Uterus (tissue), 4 donors: ENCODE results near the gene C17orf107. TPM values are rescaled to one million over a fixed set of nuclear protein-coding genes. Genes with fewer than 3 reads are reported as not detected.
"Not testable (repeated sequence)": the region's sequence is repeated elsewhere in the genome, so short reads cannot be mapped to it uniquely, and the experiment has no call there.

Source experiments
- DNase-seq, 2 donors: peaks; one replicate each; pipeline ENCODE4 v3.0.0-alpha.2; 2019 to 2020
- H3K27ac ChIP-seq, 2 donors: fragments of 200-600 bp; sonication (generic); 1 replicate in 1 of 2; 2 replicates in 1 of 2; pipeline ENCODE4 v1.5.1; 2016 to 2018
- H3K27me3 ChIP-seq, 2 donors: fragments of 200-600 bp; sonication (generic); one replicate each; pipeline ENCODE4 v1.5.1; 2018 to 2019; ENCODE audit warnings: control low read depth in 1 of 2
- H3K36me3 ChIP-seq, 2 donors: fragments of 200-600 bp; sonication (generic); one replicate each; pipeline ENCODE4 v1.5.1; 2019; ENCODE audit warnings: control low read depth in 1 of 2
- H3K4me1 ChIP-seq, 2 donors: fragments of 200-600 bp; sonication (generic); one replicate each; pipeline ENCODE4 v1.5.1; 2018 to 2019; ENCODE audit warnings: control low read depth in 1 of 2
- H3K4me3 ChIP-seq, 2 donors: fragments of 200-600 bp; sonication (generic); 1 replicate in 1 of 2; 2 replicates in 1 of 2; pipeline ENCODE4 v1.5.1; 2018 to 2019; ENCODE audit warnings: mild to moderate bottlenecking in 1 of 2
- H3K9me3 ChIP-seq, 2 donors: fragments of 200-600 bp; sonication (generic); one replicate each; pipeline ENCODE4 v1.5.1; 2019; ENCODE audit warnings: control low read depth in 1 of 2
- CTCF ChIP-seq, 4 experiments: fragments of 200-600 bp in 2 of 4; fragments of 450-650 bp in 2 of 4; sonication (generic) in 2 of 4; IDR thresholded peaks; one replicate each; pipeline ENCODE4 v1.5.1; 2016 to 2019; ENCODE audit warnings: antibody characterized with exemption in 4 of 4, mild to moderate bottlenecking in 2 of 4, moderate library complexity in 1 of 4
- POLR2A ChIP-seq, 2 donors: fragments of 450-650 bp; IDR thresholded peaks; one replicate each; pipeline ENCODE4 v1.6.1; 2016; ENCODE audit warnings: antibody characterized with exemption in 2 of 2, mild to moderate bottlenecking in 1 of 2, moderate library complexity in 1 of 2
- intact Hi-C: fragments of 100-400 bp; cut with DNase I; formaldehyde crosslinking; loops from one replicate; pipeline ENCODE4 v1.15.1; 2023; ENCODE audit warnings: low total_unique reads
- total RNA-seq, 4 donors: library from RNA; depleted of rRNA in 3 of 4; stranded (reverse); fragments of >200 nt in 3 of 4; gene quantifications; one replicate each; pipeline versions ENCODE4 v1.1.0 to v1.2.4, GENCODE V29; 2014 to 2023
- donor health status: DM: yes; HTN: yes; CAD: no.

C17orf107 gene
- total RNA-seq, 4 donors from 2014 or later = 2.9 to 6.6 (median 3.5) TPM; not detected in 1

DNA sequence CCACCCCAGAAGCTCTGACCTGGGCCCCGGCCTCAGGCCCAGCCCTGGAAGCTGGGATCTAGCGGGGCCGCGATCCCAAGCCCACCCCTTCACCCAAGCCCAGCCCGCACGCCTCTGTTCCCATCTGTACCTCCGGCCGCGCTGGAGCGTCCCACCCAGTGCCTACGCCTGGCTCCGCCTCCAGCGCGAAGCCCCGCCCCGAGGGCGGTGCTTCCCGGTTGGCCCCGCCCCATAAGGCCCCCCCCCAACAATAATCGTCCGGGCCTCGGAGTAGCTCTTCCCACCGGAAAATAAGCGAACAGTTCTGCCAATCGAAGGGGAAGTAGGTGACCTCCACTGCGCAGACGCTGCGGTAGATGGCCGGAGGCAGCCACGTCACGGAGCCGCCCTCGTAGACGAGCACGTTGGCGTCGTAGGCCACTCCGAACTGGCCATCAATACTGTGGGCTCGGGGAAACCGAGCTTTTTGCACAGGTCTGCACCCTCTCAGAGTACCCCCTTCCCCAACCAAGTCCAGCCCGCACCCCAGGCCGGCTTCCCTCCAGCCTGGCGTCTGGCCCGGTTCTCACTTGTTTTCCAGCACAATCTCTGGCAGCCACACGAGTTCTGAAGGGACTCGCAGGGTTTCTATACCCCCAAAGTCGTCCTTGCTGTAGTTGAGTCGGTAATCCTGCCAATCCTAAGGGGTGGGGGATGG, 2.5 kb downstream of the C17orf107 start:
- peak overlapping the region in 1 of 2 donors; percentile 1 for H3K27ac ChIP-seq
- no peak for DNase-seq
- H3K4me1 ChIP-seq = no peaks in the 10 kb centered on the region
- intact Hi-C loops = no loop called here
- H3K4me3 ChIP-seq = no peak overlapping the region
- TF ChIP-seq CTCF (IDR thresholded peaks at IDR 0.05) = no peak
- TF ChIP-seq POLR2A (IDR thresholded peaks at IDR 0.05) = no peak
- no peaks in the 10 kb centered on the region for H3K9me3 ChIP-seq
- peaks cover 0 to 4% of the 10 kb centered on the region in 2 donors for H3K27me3 ChIP-seq
- no peaks in the 10 kb centered on the region for H3K36me3 ChIP-seq

- Histone ChIP-seq H3K4me1 (no peaks in the 10 kb centered on the region), H3K27me3 (peaks cover 0 to 4% of the 10 kb centered on the region in 2 donors), H3K9me3 (no peaks in the 10 kb centered on the region), H3K36me3 (no peaks in the 10 kb centered on the region), H3K27ac (peak overlapping the region in 1 of 2 donors; percentile 1), H3K4me3 (no peak overlapping the region)
- TF ChIP-seq CTCF (IDR thresholded peaks at IDR 0.05) = no peak
- no peak for TF ChIP-seq POLR2A (IDR thresholded peaks at IDR 0.05)
- intact Hi-C loops = no loop called here
- DNase-seq = no peak
Measured at GRCh38 chr17:4902540-4902939, 3.2 kb downstream of the C17orf107 start.

GRCh38 chr17:4903051-4903818, 3.9 kb downstream of the C17orf107 start, which contains the start of gene CHRNE:
TSS of gene CHRNE (minus strand) at chr17:4903098. CDS start at chr17:4903063, 35 bp downstream.
- TF ChIP-seq POLR2A (IDR thresholded peaks at IDR 0.05) (no peak), CTCF (IDR thresholded peaks at IDR 0.05) (peak; percentile 57 to 73 (median 70))
- H3K4me1 ChIP-seq = no peaks in the 10 kb centered on the region
- no peak within 1 kb of the TSS for H3K4me3 ChIP-seq
- H3K36me3 ChIP-seq = no peaks in the 10 kb centered on the region
- peaks cover 0 to 4% of the 10 kb centered on the region in 2 donors for H3K27me3 ChIP-seq
- peak within 1 kb of the TSS in 1 of 2 donors; percentile 1 for H3K27ac ChIP-seq
- peak; percentile 61 to 84 for DNase-seq
- no peaks in the 10 kb centered on the region for H3K9me3 ChIP-seq
- intact Hi-C loops = no loop called here

DNA sequence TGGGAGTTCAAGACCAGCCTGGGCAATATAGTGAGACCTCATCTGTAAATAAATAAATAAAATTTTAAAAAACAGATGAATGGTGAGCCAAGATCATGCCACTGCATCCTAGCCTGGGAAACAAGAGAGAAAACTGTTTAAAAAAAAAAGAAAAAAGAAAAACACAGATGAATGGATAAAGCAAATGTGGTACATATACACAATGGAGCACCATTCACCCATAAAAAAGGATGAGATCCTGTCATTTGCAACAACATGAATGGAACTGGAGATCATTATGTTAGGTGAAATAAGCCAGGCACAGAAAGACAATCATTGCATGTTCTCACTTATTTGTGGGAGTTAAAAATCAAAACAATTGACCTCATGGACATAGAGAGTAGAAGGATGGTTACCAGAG, 7.3 kb downstream of the C17orf107 start:
- DNase-seq, H3K36me3 ChIP-seq, intact Hi-C loops, H3K27me3 ChIP-seq, H3K9me3 ChIP-seq, H3K4me1 ChIP-seq, H3K4me3 ChIP-seq, H3K27ac ChIP-seq: not testable (repeated sequence)

- H3K4me3 ChIP-seq = no peak overlapping the region
- intact Hi-C loops = no loop called here
Measured at GRCh38 chr17:4908301-4908700, 9.0 kb downstream of the C17orf107 start.

More at GRCh38 chr17:4908301-4908700, 9.0 kb downstream of the C17orf107 start:
- TF ChIP-seq POLR2A (IDR thresholded peaks at IDR 0.05) (no peak), CTCF (IDR thresholded peaks at IDR 0.05) (no peak)
- Histone ChIP-seq H3K27me3 (no peaks in the 10 kb centered on the region), H3K27ac (peak overlapping the region in 1 of 2 donors; percentile 54), H3K36me3 (no peaks in the 10 kb centered on the region), H3K9me3 (no peaks in the 10 kb centered on the region), H3K4me1 (no peaks in the 10 kb centered on the region)
- DNase-seq = no peak
